ENCODE results near the gene FSTL4. TPM values are rescaled to one million over a fixed set of nuclear protein-coding genes. Genes with fewer than 3 reads are reported as not detected.
"Not testable (repeated sequence)": the region's sequence is repeated elsewhere in the genome, so short reads cannot be mapped to it uniquely, and the experiment has no call there.

Gene FSTL4
- total RNA-seq, 1 experiment from 2014 or later: 0.14 TPM

GRCh38 chr5:133193794-133194193 lies 418.5 kb downstream of the FSTL4 start:
- DNase-seq (ENCODE audit: low spot score): no peak

- no peak for DNase-seq (ENCODE audit: low spot score)
These were observed 419.6 kb downstream of the FSTL4 start for GRCh38 chr5:133192716-133193115.

GRCh38 chr5:133189881-133190280 lies 422.5 kb downstream of the FSTL4 start:
- DNase-seq (ENCODE audit: low spot score): no peak

- no peak for DNase-seq (ENCODE audit: low spot score)
These were observed 432.9 kb downstream of the FSTL4 start for GRCh38 chr5:133179405-133179804.

GRCh38 chr5:133170756-133171387 lies 441.5 kb downstream of the FSTL4 start:
- not testable (repeated sequence) for DNase-seq (ENCODE audit: low spot score)

GRCh38 chr5:133164759-133165158 lies 447.6 kb downstream of the FSTL4 start:
- DNase-seq (ENCODE audit: low spot score): no peak

- no peak for DNase-seq (ENCODE audit: low spot score)
These were observed 448.5 kb downstream of the FSTL4 start for GRCh38 chr5:133163839-133164238.

GRCh38 chr5:133159543-133159942 lies 452.8 kb downstream of the FSTL4 start:
- no peak for DNase-seq (ENCODE audit: low spot score)

GRCh38 chr5:133155326-133155969 lies 456.9 kb downstream of the FSTL4 start:
- no peak for DNase-seq (ENCODE audit: low spot score)

- no peak for DNase-seq (ENCODE audit: low spot score)
These were observed 457.9 kb downstream of the FSTL4 start for GRCh38 chr5:133154274-133155075.

- no peak for DNase-seq (ENCODE audit: low spot score)
These were observed 461.3 kb downstream of the FSTL4 start for GRCh38 chr5:133150909-133151544.

GRCh38 chr5:133149345-133149744 lies 463.0 kb downstream of the FSTL4 start:
- DNase-seq (ENCODE audit: low spot score): no peak

- DNase-seq (ENCODE audit: low spot score): no peak
These were observed 464.4 kb downstream of the FSTL4 start for GRCh38 chr5:133147815-133148567.

GRCh38 chr5:133147411-133147810 lies 464.9 kb downstream of the FSTL4 start:
- DNase-seq (ENCODE audit: low spot score): no peak

All from H4 (cell line).